Epithelial cell of esophagus (primary cell): ENCODE data around the gene CHN2.
"Not testable (repeated sequence)": the region's sequence is repeated elsewhere in the genome, so short reads cannot be mapped to it uniquely, and the experiment has no call there.

Experiments used
- DNase-seq: peaks from one replicate; pipeline ENCODE4 v3.0.0; 2010; ENCODE audit warnings: low read depth
- H3K4me3 ChIP-seq: 2 replicates; pipeline ENCODE4 v1.5.1; 2011; ENCODE audit warnings: mild to moderate bottlenecking, low read length, control low read depth
- CTCF ChIP-seq: IDR thresholded peaks from 2 replicates; pipeline ENCODE4 v1.5.1; 2011; ENCODE audit warnings: low read depth, mild to moderate bottlenecking, low read length, control low read depth, inconsistent platforms; ENCODE audit not compliant: insufficient read depth; ENCODE audit errors: missing control alignments

The CHN2 gene

DNA sequence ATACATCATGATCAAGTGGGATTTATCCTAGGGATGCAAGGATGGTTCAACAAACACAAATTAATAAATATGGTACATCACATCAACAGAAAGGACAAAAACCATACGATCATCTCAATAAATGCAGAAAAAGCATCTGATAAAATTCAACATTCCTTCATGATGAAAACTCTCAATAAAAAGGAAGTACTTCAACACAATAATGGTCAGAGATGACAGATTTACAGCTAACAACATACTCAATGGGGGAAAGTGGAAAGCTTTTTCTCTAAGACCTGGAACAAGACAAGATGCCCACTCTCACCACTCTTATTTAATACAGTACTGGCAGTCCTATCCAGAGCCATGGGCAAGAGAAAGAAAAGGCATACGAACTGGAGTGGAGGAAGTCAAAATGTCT, 329.2 kb downstream of the CHN2 start:
- no peak for DNase-seq
- H3K4me3 ChIP-seq: no peak overlapping the region
- no peak for TF ChIP-seq CTCF

DNA sequence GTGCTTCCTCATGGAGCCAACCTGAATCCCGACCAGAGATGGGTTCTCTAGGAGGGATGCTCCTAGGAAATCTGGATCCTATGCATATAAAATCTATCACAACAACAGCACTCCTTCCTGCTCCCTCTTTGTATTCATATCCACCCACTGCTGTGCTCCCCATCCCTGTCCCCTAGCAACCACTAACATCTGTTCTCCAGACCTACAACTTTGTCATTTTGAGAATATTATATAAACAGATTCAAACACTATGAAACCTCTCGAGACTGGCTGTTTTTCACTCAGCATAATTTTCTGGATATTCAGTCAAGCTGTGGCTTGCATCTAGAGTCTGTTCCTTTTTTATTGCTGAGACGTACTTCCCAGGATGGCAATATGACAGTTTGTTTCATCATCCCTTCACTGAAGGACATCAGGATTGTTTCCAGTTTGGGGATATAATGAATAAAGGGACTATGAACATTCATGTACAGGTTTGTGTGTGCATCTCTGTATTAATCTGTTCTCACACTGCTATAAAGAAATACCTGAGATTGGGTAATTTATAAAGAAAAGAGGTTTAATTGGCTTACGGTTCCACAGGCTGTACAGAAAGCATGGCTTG, 333.0 kb downstream of the CHN2 start:
- TF ChIP-seq CTCF: no peak
- H3K4me3 ChIP-seq: no peak overlapping the region
- DNase-seq: no peak

- not testable (repeated sequence) for DNase-seq, H3K4me3 ChIP-seq
These were observed 334.0 kb downstream of the CHN2 start for GRCh38 chr7:29528526-29528925.
